Right renal cortex interstitium (tissue), 3 donors: ENCODE results near the gene USP49. TPM values are rescaled to one million over a fixed set of nuclear protein-coding genes. Genes with fewer than 3 reads are reported as not detected.
"Not testable (repeated sequence)": the region's sequence is repeated elsewhere in the genome, so short reads cannot be mapped to it uniquely, and the experiment has no call there.

Experiments used
- DNase-seq, 3 donors: peaks; one replicate each; pipeline ENCODE4 v3.0.0-alpha.2; 2013; ENCODE audit warnings: low read depth in 3 of 3, low spot score in 2 of 3
- polyA plus RNA-seq, 3 donors: library from polyadenylated mRNA; unstranded; fragments of 120-200 nt; gene quantifications; one replicate each; pipeline ENCODE4 v1.2.1, GENCODE V29; 2013; ENCODE audit not compliant: insufficient read length in 3 of 3

The USP49 gene
- polyA plus RNA-seq, 3 donors = 10.9 to 12.9 (median 11.4) TPM

- no peak for DNase-seq
These were observed 79.6 kb downstream of the USP49 start for GRCh38 chr6:41815587-41815986.

GRCh38 chr6:41814629-41815028 lies 80.5 kb downstream of the USP49 start:
- no peak for DNase-seq

- no peak for DNase-seq
These were observed 81.2 kb downstream of the USP49 start for GRCh38 chr6:41813956-41814355.

GRCh38 chr6:41813469-41813868 lies 81.7 kb downstream of the USP49 start:
- DNase-seq = no peak

GRCh38 chr6:41811946-41812345 lies 83.2 kb downstream of the USP49 start:
- not testable (repeated sequence) for DNase-seq

- no peak for DNase-seq
These were observed 84.1 kb downstream of the USP49 start for GRCh38 chr6:41811095-41811494.

GRCh38 chr6:41805830-41806774 lies 89.1 kb downstream of the USP49 start:
- no peak for DNase-seq

- DNase-seq = no peak
These were observed 93.8 kb downstream of the USP49 start for GRCh38 chr6:41801380-41801779.

GRCh38 chr6:41799559-41799911 lies 95.6 kb downstream of the USP49 start:
- DNase-seq = no peak

GRCh38 chr6:41798901-41799558 lies 96.1 kb downstream of the USP49 start:
- no peak for DNase-seq

- no peak for DNase-seq
These were observed 98.7 kb downstream of the USP49 start for GRCh38 chr6:41796474-41796873.

- DNase-seq = no peak
These were observed 103.2 kb downstream of the USP49 start for GRCh38 chr6:41791984-41792383.

- no peak for DNase-seq
These were observed 103.9 kb downstream of the USP49 start for GRCh38 chr6:41791305-41791704.

- DNase-seq = no peak
These were observed 105.1 kb downstream of the USP49 start for GRCh38 chr6:41790045-41790444.

- no peak for DNase-seq
These were observed 105.8 kb downstream of the USP49 start for GRCh38 chr6:41789390-41789724.

GRCh38 chr6:41787219-41787917 lies 107.8 kb downstream of the USP49 start, which contains the start of gene TOMM6:
TOMM6 (plus strand) TSS chr6:41787694; CDS start chr6:41787698, 4 bp downstream.
- DNase-seq = peak; percentile 91 to 92 (median 92)

GRCh38 chr6:41786451-41787218 lies 108.5 kb downstream of the USP49 start:
- peak in 2 of 3 donors; percentile 69 to 81 for DNase-seq

- DNase-seq = no peak
These were observed 109.3 kb downstream of the USP49 start for GRCh38 chr6:41785689-41786450.

- no peak for DNase-seq
These were observed 109.9 kb downstream of the USP49 start for GRCh38 chr6:41785254-41785653.
